Fibroblast of skin of right biceps (primary cell): Measurements from ENCODE around the gene TTLL5.
A peak's percentile ranks its signal among the peaks of the same experiment; 100 is the strongest.

ENCODE experiments used
- DNase-seq: peaks from one replicate; pipeline ENCODE4 v3.0.0-alpha.2; 2013

TTLL5 gene

DNA sequence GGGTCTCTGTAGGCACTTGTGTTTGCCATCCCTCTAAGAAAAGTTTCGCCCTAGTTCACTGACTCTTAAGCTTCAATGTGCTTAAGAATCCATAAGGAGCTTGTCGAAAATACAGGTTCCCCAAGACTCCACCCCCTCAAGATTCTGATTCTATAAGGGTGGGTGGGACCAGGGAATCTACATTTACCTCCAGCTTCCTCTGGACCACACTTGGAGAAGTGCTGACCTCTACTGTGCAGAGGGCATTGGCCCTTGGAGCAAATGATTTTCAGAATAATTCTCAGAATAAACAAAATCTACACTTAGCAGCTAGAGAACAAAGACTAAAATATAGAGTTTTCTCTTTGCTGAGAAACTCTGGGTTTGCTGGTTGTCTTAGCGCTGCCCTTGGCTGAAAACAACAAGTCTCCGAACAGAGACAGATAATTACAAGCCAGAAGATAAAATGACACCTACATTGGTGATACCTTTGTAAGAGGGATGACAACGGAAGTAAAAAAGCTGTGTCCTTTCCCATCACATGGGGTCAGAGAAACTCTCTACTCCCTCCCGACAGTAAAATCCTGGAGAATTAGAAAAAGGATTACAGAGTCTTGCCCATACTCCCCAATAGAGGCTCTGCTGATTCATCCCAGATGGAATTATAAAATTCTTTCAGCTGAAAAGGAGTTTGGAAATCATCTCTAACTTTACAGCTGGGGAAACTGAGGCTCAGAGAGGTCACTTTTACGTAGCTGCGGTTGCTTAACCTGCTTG lies 316.0 kb downstream of the TTLL5 start:
- DNase-seq = peak; percentile 11

DNA sequence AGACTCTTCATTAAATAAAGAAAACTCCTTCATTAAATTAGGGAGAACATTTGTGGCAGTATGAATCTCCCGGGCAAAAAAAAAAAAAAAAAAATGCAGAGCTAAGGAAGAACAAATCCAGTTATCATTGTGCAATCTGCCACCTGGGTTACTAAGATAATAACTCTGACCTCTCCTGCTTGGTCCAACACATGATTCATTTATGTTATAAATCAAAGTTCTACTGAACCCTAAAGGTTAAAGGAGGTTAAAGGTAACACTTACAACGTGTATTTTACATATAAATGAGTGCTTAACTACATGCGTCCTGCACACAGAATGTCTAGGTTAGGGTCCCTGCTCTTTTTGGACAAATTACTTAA lies 316.5 kb downstream of the TTLL5 start:
- no peak for DNase-seq

DNA sequence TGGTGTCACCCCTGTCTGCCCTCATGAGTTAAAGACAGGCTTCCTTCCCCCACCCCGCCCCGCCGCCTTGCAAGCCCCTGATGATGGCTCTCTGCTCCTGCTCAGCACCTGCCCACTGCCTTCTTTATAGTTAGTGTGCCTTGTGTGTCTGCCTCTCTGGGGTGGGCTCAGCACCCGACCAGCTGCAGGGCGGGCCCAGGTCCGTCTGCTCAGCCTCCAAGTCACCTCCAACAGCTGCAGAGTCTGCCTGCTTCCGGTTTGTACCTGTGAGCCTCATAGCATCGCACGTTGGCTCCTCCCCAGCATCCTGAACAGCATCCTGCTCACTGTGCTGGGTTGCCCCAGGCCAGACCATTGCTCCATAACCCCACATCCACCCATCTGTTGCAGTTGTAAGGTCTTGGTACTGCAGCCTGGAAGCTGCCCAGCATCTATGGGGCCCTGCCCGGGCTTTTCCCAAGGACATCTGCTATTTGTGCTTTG lies 317.2 kb downstream of the TTLL5 start:
- DNase-seq = no peak

DNA sequence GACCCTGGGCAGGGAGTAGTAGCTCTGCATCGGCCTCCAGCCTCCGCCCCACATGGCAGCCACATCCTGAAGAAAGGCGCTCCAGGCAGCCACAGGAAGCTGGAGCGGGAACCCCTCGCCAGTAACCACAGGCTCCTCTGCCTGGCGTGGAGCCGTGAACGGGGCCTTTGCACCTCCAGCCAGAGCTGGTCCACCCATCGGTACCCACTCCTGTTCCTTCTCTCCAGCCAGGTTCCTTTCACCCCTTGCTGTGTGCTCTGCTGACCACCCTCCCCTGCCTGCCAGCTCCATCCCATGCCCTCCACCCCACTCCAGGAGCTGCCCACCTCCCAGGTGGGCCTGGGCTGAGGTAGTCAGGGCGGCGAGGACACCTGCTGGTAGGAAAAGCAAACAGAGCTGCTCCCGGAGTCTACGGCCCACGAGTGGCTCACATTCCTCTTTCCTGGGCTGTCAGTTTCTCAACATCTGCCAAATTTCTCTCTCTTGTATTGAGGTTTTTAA lies 318.1 kb downstream of the TTLL5 start:
- DNase-seq = peak; percentile 49

DNA sequence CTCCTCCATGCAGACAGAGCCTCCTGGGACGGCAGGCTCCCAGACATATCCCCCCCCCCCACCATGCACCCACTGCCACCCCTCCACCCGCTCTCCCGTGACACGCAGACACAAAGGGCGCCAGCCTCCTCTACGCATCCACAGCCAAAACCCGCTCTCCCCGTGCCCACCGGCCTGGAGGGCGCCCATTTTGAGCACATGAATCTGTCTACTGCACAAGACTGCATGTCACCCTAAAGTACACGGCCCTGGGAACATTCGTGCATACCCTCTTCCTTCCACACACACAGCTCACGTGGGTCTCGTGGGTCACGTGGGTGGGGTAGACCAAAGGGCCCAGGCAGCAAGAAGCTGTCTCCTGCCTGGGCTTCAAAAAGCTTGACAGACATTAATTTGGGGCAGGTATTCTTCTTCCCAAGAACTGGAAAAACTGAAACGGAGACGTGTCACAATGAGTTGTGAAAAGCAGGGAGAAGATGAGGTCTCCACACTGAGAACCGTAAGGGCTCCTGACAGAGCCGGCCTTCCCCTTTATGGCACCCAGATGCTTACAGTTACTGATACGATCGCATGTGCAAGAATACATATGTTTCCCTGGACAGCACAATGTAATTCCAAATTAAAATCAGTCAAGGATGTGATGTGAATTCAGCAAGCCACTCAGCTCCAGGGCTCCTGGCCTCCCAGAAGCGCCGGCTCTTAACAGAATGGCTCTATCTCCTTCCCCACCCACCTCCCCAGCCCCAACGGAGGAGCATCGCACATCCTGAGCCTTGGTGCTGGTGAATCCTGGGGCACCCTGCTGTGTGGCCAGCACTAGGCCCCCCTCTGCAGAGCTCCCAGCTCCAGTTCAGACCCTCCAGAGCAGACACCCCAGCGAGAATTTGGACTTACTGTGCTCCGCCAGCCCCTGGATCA lies 318.9 kb downstream of the TTLL5 start:
- DNase-seq = peak; percentile 11

DNA sequence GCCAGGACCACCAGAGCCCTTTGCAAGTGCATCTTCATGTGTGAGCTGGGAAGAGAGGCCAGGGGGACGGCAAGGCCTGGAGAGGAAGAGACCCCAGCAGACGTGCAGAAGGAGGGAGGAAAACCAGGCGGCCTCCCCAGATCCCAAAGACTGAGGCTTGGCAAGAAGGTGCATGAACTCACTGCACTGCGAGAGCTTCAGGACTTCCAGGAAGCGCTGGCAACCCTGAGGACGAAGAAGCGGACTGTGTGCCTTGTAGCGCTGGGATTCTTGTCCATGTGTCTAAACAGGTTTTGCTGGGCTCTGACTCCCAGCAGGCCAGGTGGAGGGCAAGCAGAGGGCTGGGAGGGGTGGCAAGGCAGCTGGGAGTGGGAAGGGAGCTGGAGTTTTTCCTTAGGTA lies 319.8 kb downstream of the TTLL5 start:
- DNase-seq = no peak

DNA sequence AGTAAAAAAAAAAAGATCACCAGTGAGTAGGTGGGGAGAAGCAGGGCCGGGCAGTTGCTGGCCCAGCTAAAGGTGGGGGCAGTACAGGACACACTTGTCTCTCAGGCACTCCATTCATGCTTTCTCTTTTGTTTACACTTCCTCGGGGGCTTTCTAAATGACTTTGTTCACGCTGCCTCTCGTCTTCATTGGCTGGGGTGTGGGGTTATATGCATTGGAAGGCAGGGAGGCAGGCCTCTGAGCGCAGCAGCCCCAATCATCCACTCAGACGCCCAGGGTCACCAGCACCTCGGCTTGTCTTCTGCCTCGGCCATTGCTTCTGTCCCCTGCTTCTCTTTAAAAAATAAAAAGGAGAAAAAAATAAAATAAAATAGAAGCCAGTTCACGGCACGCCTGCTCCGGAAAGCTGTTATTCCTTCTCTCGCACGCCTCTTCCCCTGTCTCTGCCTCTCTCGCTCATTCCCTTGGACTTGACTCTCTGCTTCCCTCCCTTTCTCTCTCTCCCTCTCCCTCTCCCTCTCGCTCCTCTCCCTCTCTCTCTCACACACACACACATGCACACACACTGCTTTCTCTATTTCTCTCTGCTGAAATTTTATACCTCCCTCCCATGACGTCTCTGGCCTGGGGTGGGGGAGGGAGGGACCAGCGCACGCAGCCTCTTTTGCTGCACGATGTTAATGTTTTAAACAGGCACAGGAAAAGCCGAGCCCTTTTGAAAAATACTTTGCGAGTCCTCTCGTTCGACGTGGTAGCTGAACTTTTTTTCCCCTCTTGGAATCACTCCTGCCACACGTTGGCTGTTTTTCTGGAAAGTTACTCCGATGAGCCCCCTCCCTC lies 320.6 kb downstream of the TTLL5 start, which contains the start of gene TGFB3:
Gene TGFB3, minus strand, starts transcription at position 570 of the 840 bp plus-strand sequence. CDS start 1,102 bp downstream, outside the sequence.
- DNase-seq = peak; percentile 94

DNA sequence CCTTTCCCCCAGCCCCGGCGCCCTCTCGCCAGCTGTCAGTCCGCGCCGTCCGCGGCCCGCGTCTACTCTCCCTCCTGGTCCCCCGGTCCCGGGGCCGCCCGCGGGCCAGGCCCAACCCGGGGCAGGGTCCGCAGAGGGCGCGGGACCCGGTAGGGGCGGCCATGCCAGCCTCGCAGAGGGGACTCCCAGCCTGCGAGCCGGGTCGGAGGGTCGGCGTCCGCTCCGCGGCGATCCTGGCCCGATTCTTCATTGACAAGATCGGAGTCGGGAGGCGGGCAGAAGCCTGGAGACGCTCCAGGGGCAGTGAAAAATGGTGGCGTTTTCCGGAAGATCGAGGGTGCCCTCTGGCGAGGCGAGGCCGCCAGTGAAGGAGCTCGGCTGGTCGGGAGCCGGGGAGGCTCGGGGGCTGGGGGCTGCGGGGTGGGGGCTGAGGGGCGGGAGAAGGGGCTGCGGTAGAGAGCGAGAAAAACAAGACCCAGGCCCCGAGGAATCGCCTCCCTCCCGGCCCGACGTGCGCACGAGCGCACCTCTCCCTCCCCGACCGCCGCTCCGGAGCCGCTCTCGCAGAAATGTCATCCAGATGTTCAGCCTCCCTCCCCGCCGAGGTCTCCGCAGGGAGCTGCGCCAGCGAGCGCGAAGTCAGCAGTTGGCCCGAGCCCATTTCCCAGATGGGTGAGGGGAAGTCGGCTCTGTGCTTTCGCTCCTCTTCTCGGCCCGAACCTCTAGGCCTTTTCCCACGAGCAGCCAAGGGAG lies 321.4 kb downstream of the TTLL5 start:
- peak; percentile 83 for DNase-seq

DNA sequence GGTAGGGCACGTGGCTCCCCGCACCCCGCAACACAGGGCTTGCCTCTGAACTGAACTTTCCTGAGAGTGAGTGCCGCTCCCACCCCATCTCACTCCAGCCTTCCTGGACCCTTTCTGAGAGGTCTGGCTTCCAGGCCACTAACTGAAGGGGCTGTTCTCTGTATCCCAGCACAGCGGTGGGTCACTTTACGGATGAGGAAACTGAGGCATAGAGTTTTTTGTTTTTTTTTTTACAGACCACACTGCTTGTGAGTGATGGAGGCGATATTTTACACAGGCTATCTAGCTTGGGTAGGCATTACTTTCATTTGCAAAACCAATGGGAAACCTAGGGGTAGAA lies 321.9 kb downstream of the TTLL5 start:
- DNase-seq = no peak

DNA sequence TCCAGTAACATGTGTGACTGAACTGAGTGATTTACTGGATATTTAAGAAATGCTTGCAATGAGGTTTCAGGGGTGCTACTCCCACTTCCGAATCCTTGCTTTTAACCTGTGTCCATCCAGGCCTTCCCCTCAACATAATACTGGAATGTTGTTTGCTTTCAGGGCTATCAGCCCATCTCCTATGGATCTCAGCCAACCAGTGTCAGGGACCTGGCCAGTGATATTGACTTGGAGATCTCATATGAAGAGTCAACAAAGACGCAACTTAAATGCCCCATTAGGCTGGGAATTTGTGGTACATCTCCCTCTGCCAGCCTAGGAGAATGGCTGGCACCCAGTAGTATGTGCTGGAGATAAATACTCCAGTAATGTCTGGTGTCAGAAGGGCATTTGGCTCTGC lies 323.6 kb downstream of the TTLL5 start:
- DNase-seq = no peak

DNA sequence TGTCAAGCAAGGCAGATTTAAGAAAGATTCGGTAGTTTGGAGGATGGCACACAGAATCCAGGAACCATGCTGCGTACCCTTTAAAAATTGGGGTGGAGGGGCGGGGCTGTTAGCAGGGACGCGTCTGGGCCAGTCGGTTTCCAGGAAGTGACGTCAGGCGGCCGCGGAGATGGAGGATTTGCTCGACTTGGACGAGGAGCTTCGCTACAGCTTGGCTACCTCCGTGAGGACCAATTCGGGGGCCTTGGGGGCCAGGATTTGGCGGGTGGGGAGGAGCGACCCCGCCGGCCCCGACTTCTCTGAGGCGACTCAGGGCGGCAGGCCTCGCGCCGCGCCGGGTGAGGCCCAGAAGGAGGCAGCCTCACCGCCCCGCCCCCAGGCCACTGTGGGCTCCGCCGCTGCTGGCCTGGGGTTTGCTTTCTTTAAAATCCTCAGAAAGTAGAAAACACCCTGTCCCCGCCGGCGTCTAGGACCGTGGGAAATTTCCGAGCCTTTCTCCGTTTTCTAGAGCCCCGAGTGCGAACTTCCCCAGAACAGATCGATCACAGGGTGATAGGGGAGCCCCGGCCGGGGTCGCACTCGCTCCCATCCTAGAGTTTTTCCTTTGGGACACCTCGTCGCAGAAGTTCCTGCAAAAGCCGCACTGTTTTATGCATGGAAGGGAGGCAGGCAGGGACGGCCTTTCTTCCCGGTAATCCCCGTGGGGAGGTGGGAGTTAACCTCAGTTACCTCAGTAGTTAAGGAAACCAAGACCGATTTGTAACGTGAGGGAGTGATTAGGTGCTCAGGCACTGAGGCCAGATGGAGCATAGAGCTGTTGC lies 324.8 kb downstream of the TTLL5 start, which contains the start of gene IFT43:
Gene IFT43, plus strand, starts transcription at position 146 of the 821 bp plus-strand sequence. Its CDS starts 24 bp downstream, at position 170.
- DNase-seq = peak; percentile 78

DNA sequence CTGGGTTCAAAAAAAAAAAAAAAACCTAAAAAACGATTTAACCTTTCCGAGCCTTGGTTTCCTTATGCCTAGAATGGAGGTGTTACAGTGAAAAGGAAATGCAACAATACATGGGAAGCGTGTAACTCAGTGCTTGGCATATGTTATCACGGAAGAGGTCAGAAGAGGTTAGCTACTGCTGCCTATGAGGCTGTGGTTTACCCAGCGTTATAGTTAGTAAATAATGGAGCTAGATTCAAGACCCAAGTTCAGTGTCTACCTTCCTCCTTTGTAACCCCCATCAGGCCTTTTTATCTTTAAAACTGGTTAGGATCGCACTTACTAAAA lies 325.4 kb downstream of the TTLL5 start:
- DNase-seq = no peak

DNA sequence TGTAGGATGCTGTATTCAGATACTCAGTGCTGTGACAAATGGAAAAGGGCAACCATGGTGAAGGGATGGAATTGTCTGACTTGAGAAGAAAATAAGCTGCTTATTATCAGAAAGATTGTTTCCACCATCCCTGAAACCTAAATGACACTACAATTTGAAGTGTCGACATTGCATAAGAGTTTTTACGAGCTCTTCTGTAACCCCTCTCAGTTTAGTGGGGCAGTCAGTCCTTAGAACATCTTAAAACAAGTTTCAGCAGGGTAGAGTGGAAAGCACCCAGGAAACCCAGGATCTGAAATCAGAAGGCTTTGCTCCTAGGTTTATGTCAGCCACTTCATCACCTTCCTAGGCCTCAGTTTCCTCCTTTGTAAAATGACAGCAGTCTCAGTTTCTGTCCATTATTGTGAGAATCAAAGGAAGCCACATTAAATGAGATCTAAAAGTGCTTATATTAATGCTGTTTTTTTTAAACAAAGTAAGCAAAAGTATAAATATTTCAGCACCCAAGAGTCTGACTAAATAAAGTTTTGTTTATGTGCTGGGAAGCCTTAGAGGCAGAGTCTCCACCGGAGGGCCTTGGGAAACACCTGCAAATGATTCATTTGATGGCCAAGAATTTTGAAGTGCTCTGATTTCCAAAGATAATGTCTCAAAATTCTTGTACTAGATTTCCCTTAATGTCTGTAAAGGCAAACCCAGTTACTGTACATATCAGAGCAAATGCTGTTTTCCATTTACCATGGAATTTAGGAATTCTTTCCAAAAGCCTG lies 326.3 kb downstream of the TTLL5 start:
- no peak for DNase-seq

DNA sequence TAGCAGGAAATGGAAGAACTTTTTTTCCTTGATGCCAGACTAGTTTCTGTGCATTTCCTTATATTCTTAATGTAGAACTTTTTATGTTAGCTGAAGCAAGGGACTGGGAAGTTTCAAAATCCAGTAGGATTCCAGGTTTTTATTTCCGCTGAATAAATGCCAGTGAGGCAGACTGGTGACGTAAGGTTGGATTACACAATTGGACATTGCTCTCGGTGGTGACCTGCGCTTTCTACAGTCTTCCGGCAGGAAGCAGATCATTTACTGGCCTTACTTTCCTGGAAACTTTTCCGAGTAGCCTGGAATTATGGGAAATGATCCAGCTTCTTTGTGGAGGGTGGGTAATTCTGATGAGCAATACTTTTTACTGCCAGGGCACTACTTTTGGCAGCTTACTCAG lies 328.1 kb downstream of the TTLL5 start:
- peak; percentile 28 for DNase-seq

DNA sequence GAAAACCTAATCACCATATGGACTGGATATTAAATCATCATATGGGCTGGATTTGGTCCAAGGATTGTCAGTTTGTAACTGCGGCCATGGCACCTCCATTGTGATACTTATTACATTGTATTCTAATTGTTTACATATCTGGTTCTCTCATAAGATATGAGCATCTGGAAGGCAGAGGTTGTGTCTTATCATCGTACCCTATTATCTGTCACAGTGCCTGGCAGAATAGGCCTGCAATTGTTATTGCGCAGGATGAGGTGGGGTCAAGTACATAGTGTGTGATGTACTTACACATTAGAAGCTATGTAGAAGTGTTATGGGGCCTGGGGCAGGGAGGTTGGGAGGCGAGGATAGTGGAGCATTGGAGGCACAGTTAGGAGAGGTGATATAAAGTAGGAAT lies 329.3 kb downstream of the TTLL5 start:
- no peak for DNase-seq

DNA sequence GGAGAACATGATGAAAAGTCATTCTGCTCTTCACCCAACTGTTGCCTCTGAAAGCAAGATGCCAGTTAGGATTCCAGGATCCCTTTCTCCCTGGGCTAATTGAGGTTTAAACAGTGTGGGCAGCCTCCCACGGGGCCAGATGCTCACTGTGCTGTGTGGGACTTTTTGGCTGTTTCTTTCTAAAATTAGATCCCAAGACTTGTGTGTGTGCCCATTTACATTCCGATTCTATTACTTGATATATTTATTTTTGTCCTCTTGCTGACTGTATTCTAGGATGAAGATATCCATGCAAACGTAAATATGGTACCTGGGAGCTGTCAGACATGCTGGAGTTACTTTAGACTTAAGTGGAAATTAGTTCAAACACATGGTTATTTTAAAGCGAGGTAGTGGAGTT lies 330.7 kb downstream of the TTLL5 start:
- DNase-seq = peak; percentile 19

DNA sequence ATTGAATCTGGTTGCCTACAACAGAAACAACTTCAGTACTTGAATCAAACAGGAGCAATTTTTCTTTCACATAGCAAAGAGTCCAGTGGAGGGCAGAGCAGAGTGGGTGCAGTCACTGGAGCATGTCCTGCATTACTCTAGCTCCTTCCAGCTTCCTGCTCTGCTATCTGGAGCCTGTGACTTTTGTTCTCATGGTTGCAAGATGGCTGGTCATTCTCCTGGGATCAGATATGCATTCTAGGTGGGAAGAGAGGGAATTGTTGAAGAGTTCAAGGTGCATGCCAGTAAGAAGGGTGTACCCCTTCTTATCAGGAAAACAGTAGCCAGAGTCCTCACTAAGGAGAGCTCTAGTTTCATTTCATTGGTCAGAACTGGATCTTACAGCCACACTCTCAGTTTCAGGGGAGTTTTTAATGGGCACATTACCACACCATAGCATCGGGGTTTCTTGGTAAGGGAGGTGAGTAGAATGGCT lies 332.6 kb downstream of the TTLL5 start:
- no peak for DNase-seq

DNA sequence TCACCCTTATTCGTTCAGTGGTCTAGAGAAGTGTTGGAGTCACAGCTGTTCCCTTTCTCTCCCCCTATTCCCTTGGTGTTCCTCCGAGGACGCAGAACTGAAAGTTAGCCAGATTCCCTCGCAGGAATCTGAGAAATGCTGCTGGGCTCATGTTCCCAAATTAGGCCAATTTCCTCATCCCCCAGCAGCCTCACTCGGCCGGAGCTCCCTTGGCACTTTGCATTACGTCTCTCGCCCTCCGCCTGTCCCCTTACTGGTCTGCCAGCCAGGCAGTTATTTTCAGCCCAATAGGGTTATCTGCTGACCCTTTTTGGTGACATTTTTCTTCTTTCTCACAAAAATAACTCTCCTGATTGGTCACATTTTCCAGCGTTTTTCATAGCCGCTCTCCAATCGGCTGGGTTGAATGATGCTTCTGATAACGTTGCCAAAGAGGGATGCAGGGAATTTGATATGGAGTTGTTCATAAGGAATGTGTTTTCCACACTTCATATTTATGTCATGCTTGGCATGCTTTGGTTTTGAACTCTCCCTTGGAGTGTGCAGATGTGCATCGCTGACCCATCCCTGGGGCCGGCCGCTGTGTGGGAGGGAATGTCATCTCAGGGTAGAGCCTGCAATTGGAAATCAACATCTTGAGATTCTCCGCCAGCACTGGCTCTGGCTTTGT lies 334.5 kb downstream of the TTLL5 start:
- DNase-seq = peak; percentile 72

DNA sequence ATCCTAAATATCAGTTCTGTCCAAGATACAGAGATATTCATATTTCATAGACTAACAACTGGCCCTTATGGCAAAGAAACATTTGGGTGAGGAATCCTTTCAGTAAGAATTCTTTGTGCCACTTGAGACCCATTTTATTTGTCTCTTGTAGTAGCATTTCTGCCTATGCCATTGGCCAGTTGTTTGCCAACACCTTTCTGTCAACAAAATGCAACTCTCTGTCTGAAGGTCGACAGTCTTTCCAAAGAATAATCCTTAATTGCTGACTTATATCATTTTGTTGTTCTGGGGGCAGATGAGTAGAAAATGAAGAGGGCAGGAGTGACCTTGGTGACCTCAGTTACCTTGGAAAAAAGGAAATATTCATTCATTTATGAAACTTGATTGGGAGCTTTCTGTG lies 335.4 kb downstream of the TTLL5 start:
- no peak for DNase-seq
